Activated CD4-positive, CD25-positive, alpha-beta regulatory T cell (primary cell): ENCODE data around the gene TSPY1.
A peak's percentile ranks its signal among the peaks of the same experiment; 100 is the strongest.
"Not testable (repeated sequence)": the region's sequence is repeated elsewhere in the genome, so short reads cannot be mapped to it uniquely, and the experiment has no call there.

ENCODE experiments used
- DNase-seq, 4 experiments: peaks; one replicate each; lab custom pipeline; 2025; lab: John Stamatoyannopoulos, UW

Gene TSPY1, protein sequence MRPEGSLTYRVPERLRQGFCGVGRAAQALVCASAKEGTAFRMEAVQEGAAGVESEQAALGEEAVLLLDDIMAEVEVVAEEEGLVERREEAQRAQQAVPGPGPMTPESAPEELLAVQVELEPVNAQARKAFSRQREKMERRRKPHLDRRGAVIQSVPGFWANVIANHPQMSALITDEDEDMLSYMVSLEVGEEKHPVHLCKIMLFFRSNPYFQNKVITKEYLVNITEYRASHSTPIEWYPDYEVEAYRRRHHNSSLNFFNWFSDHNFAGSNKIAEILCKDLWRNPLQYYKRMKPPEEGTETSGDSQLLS

DNA sequence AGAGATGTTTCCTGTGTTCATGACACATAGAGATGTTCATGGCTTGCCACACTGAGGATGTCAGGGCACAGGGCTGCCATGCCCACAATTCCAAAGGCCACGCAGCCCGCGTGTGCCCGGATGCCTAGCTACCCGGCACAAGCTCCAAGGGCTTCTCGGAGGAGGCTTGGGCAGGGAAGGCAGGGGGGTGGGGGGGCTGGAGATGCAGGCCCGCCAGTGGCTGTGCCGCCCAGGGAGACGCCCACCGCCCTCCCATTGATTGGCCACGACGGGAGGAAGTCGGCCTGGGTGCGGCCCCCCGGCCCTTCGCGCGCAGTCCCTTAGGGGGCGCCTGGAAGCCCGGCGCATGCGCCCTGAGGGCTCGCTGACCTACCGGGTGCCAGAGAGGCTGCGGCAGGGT, at the start of gene TSPY1:
TSPY1 (plus strand) TSS at position 301 of the 400 bp plus-strand sequence; CDS start at position 347, 46 bp downstream.
- DNase-seq, result not testable (repeated sequence)

- not testable (repeated sequence) for DNase-seq
Measured at GRCh38 chrY:9486967-9487366, 20.2 kb downstream of the TSPY1 start, which contains the start of gene TSPY9. TSPY9 (plus strand) TSS chrY:9487267; CDS start chrY:9487313, 46 bp downstream.

- not testable (repeated sequence) for DNase-seq
Measured at GRCh38 chrY:9504396-9504795, 37.6 kb downstream of the TSPY1 start.

GRCh38 chrY:9516287-9516686, 49.5 kb downstream of the TSPY1 start:
- DNase-seq, result peak in 1 of 4 experiments; percentile 0
